22Rv1 (cell line): Measurements from ENCODE around the gene VEZT.

Source experiments
- CTCF ChIP-seq: fragments of 450-650 bp; IDR thresholded peaks from 2 replicates; pipeline ENCODE4 v1.5.1; 2017; ENCODE audit warnings: mild to moderate bottlenecking
- ZFX ChIP-seq: fragments of 450-650 bp; IDR thresholded peaks from 2 replicates; pipeline ENCODE4 v1.6.1; 2017; ENCODE audit warnings: antibody characterized with exemption, borderline replicate concordance

GRCh38 chr12:95336387-95337067, 118.9 kb downstream of the VEZT start:
- TF ChIP-seq CTCF = peak; percentile 97
- TF ChIP-seq ZFX = no peak
